HepG2 (cell line): Measurements from ENCODE around the gene NTRK2. TPM values are rescaled to one million over a fixed set of nuclear protein-coding genes. Genes with fewer than 3 reads are reported as not detected.

Experiments
- ATAC-seq: fragments of 200-7000 bp; cut with Tn5 transposase; 3 replicates; pipeline ENCODE4 v1.9.1; 2020; ENCODE audit warnings: mild to moderate bottlenecking, moderate library complexity
- BruUV-seq: library from RNA; stranded (reverse); fragments of 400-500 nt; replicated peaks from 2 replicates; lab custom pipeline; 2021; lab: Mats Ljungman, UMichigan
- CTCF ChIA-PET: fragments of 300-600 bp; formaldehyde crosslinking; extraction: SDS; loops from one replicate; lab custom pipeline; 2021; ENCODE audit warnings: low total read pairs, inconsistent platforms, low intra/inter-chr PET ratio; lab: Yijun Ruan, JAX
- POLR2A ChIA-PET: fragments of 350-600 bp; sonication (Branson Sonifier 250); formaldehyde crosslinking; loops from one replicate; lab custom pipeline; 2020; ENCODE audit warnings: antibody characterized with exemption, inconsistent platforms; lab: Yijun Ruan, JAX
- DNase-seq: peaks from one replicate; pipeline ENCODE4 v3.0.0-alpha.2; 2015; ENCODE audit warnings: low spot score
- FAIRE-seq: peaks from 3 replicates; lab custom pipeline; 2011; peaks lifted over from hg19 to GRCh38; lab: Jason Lieb, UNC
- H2AFZ ChIP-seq: one replicate; pipeline ENCODE4 v1.6.1; 2011; ENCODE audit warnings: low read length, inconsistent platforms
- H3K27ac ChIP-seq: fragments of 300-600 bp; 3 replicates; pipeline ENCODE4 v1.8.0; 2011; ENCODE audit warnings: mixed run types, mild to moderate bottlenecking, mixed read lengths, low read length, inconsistent platforms; ENCODE audit not compliant: insufficient read depth; ENCODE audit errors: extremely low read length
- H3K27me3 ChIP-seq, 2 experiments: fragments of 200-600 bp in 1 of 2; 2 replicates in 1 of 2; 3 replicates in 1 of 2; pipeline versions ENCODE4 v1.6.0 to v1.8.0; 2011; ENCODE audit warnings: low read length in 2 of 2, mild to moderate bottlenecking in 2 of 2, moderate library complexity in 2 of 2, inconsistent platforms in 1 of 2; ENCODE audit not compliant: insufficient read depth in 2 of 2, control insufficient read depth in 1 of 2
- H3K36me3 ChIP-seq, 2 experiments: fragments of 200-600 bp in 1 of 2; replicated peaks in 1 of 2; 2 replicates in 1 of 2; 3 replicates in 1 of 2; pipeline versions ENCODE4 v1.5.1 to v1.8.0; 2011; ENCODE audit warnings: low read length in 2 of 2, inconsistent platforms in 1 of 2; ENCODE audit not compliant: insufficient read depth in 2 of 2, control insufficient read depth in 1 of 2
- H3K4me1 ChIP-seq: 2 replicates; pipeline ENCODE4 v1.5.1; 2012; ENCODE audit warnings: low read length, inconsistent platforms; ENCODE audit not compliant: insufficient read depth
- H3K4me2 ChIP-seq: 2 replicates; pipeline ENCODE4 v1.6.0; 2011; ENCODE audit warnings: low read depth, low read length, inconsistent platforms
- H3K4me3 ChIP-seq, 3 experiments: fragments of 200-600 bp in 1 of 3; sonication (generic), shearing (Covaris generic) in 1 of 3; replicated peaks in 1 of 3; 2 replicates each; pipeline ENCODE4 v1.5.1; 2011 to 2016; ENCODE audit warnings: low read length in 3 of 3, inconsistent platforms in 2 of 3, low read depth in 2 of 3, mild to moderate bottlenecking in 2 of 3, control low read depth in 1 of 3, mixed read lengths in 1 of 3; ENCODE audit not compliant: insufficient read depth in 1 of 3
- H3K79me2 ChIP-seq: one replicate; pipeline ENCODE4 v1.6.1; 2011; ENCODE audit warnings: low read length, inconsistent platforms; ENCODE audit not compliant: insufficient read depth
- H3K9ac ChIP-seq: 2 replicates; pipeline ENCODE4 v1.6.0; 2011; ENCODE audit warnings: mild to moderate bottlenecking, low read depth, low read length, inconsistent platforms; ENCODE audit not compliant: insufficient read depth
- H3K9me3 ChIP-seq: 2 replicates; pipeline ENCODE4 v1.5.1; 2012; ENCODE audit warnings: mild to moderate bottlenecking, low read length
- H4K20me1 ChIP-seq: 2 replicates; pipeline ENCODE4 v1.6.0; 2011; ENCODE audit warnings: inconsistent platforms, mild to moderate bottlenecking, low read length, moderate library complexity; ENCODE audit not compliant: insufficient read depth
- ARNTL ChIP-seq: sonication (generic); formaldehyde crosslinking; IDR thresholded peaks from 2 replicates; pipeline ENCODE4 v1.4.0; 2020; ENCODE audit warnings: mild to moderate bottlenecking, missing genetic modification reagents
- ISL2 ChIP-seq: sonication (generic); formaldehyde crosslinking; IDR thresholded peaks from 2 replicates; pipeline ENCODE4 v1.5.0; 2020; ENCODE audit warnings: missing genetic modification reagents
- KDM6A ChIP-seq: IDR thresholded peaks from 2 replicates; pipeline ENCODE4 v1.6.1; 2016; ENCODE audit warnings: low read depth
- MAF1 ChIP-seq: sonication (generic); formaldehyde crosslinking; IDR thresholded peaks from 2 replicates; pipeline ENCODE4 v1.5.0; 2020; ENCODE audit warnings: missing genetic modification reagents, borderline replicate concordance
- MYPOP ChIP-seq: sonication (generic); formaldehyde crosslinking; IDR thresholded peaks from 2 replicates; pipeline ENCODE4 v1.8.1; 2023; ENCODE audit warnings: mild to moderate bottlenecking, moderate library complexity, missing genetic modification reagents
- NCOR1 ChIP-seq: fragments of 200-600 bp; sonication (generic); IDR thresholded peaks from 2 replicates; pipeline ENCODE4 v1.7.0; 2017; ENCODE audit warnings: antibody characterized with exemption, low read length, borderline replicate concordance
- NFE2L1 ChIP-seq: sonication (generic); formaldehyde crosslinking; IDR thresholded peaks from 2 replicates; pipeline ENCODE4 v1.4.0; 2020; ENCODE audit warnings: missing genetic modification reagents, mild to moderate bottlenecking, borderline replicate concordance
- NFYB ChIP-seq: sonication (generic); formaldehyde crosslinking; IDR thresholded peaks from 2 replicates; pipeline ENCODE4 v1.4.0; 2020; ENCODE audit warnings: missing genetic modification reagents
- NR1H2 ChIP-seq: sonication (generic); formaldehyde crosslinking; IDR thresholded peaks from 2 replicates; pipeline ENCODE4 v1.8.1; 2022; ENCODE audit warnings: low read depth, missing genetic modification reagents, borderline replicate concordance
- POGZ ChIP-seq: sonication (generic); formaldehyde crosslinking; IDR thresholded peaks from 2 replicates; pipeline ENCODE4 v1.4.0; 2020; ENCODE audit warnings: mild to moderate bottlenecking, missing genetic modification reagents
- SNRNP70 ChIP-seq: fragments of 200-400 bp; formaldehyde crosslinking; IDR thresholded peaks from 2 replicates; pipeline ENCODE4 v1.6.1; 2017; ENCODE audit warnings: mild to moderate bottlenecking, low read depth, low read length, moderate library complexity
- SP2 ChIP-seq: sonication (generic); formaldehyde crosslinking; IDR thresholded peaks from 2 replicates; pipeline ENCODE4 v1.5.1; 2020; ENCODE audit warnings: mild to moderate bottlenecking, missing genetic modification reagents
- SRF ChIP-seq: IDR thresholded peaks from 2 replicates; pipeline ENCODE4 v1.6.1; 2011; ENCODE audit warnings: mild to moderate bottlenecking, low read depth, low read length, moderate library complexity
- STAG1 ChIP-seq: sonication (generic); formaldehyde crosslinking; IDR thresholded peaks from 2 replicates; pipeline ENCODE4 v1.4.0; 2020; ENCODE audit warnings: missing genetic modification reagents
- ZNF121 ChIP-seq: sonication (generic); formaldehyde crosslinking; IDR thresholded peaks from 2 replicates; pipeline ENCODE4 v1.5.0; 2020; ENCODE audit warnings: mild to moderate bottlenecking, missing genetic modification reagents
- ZNF205 ChIP-seq: IDR thresholded peaks from 2 replicates; pipeline ENCODE4 v1.6.1; 2018; ENCODE audit warnings: missing biosample characterization, missing genetic modification reagents
- ZNF282 ChIP-seq: fragments of 450-650 bp; IDR thresholded peaks from 2 replicates; pipeline ENCODE4 v1.6.1; 2018; ENCODE audit not compliant: partially characterized antibody
- ZNF576 ChIP-seq: sonication (generic); formaldehyde crosslinking; IDR thresholded peaks from 2 replicates; pipeline ENCODE4 v1.4.0; 2020; ENCODE audit warnings: mild to moderate bottlenecking, missing genetic modification reagents
- WGBS: methylation state at CpG from one replicate; pipeline ENCODE4 v1.1.6; 2017; ENCODE audit warnings: low lambda C conversion rate; 5-methylcytosine and 5-hydroxymethylcytosine counted together
- in situ Hi-C: cut with HindIII; loops from 2 replicates; pipeline ENCODE4 v1.10.0; 2017; ENCODE audit warnings: low pct_unique_long_range_greater_than_20kb; ENCODE audit not compliant: extremely low pct_ligation_motif_present
- intact Hi-C: fragments of 100-400 bp; cut with micrococcal nuclease; formaldehyde crosslinking; loops from one replicate; pipeline ENCODE4 v1.10.0; 2022; ENCODE audit not compliant: unreplicated experiment
- polyA plus RNA-seq, 8 experiments: library from polyadenylated mRNA; depleted of rRNA in 3 of 8; stranded (reverse) in 7 of 8; unstranded in 1 of 8; fragments of >200 nt; fragmentation: Illumina TruSeq in 4 of 8; extraction: Trizol in 4 of 8; gene quantifications; 2 replicates each; pipeline versions ENCODE4 v1.2.1 to v1.2.3, GENCODE V29; 2011 to 2016; ENCODE audit warnings: low read depth in 4 of 8, missing spikeins in 1 of 8, mixed read lengths in 1 of 8; ENCODE audit not compliant: insufficient read depth in 1 of 8
- total RNA-seq, 5 experiments: library from RNA; depleted of rRNA; stranded (reverse); fragments of >200 nt; fragmentation: Illumina TruSeq; extraction: Trizol; gene quantifications; 2 replicates each; pipeline ENCODE4 v1.2.3, GENCODE V29; 2016; ENCODE audit warnings: low read depth in 1 of 5
- TF ChIP-seq, protein P1 (sequence below): IDR thresholded peaks from 2 replicates; pipeline ENCODE4 v1.6.1; 2012; ENCODE audit warnings: low read length, improper control_type of control experiment

The NTRK2 gene
- total and polyA plus RNA-seq, 2 of the 13 experiments (the other 11 are each of a cell fraction or from before 2014, with no cell fraction given), result not detected

DNA sequence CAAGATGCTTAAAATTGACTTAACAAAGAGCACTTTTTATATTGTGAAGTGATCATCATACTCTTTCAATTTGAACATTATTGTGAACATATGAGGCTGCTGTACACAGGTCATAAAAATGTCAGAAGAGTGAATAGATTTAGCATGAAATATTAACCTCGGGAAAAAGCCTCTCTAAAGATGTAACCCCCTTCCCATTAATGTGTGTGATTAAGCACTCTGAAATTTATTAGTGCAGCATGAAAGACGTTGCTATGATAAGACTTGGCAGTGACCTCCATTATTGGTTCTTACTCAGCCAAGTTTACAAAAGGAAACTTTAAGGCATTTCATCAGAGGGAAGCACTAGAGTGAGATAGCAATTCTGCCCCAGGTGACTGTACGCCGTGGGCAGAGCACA lies 326.5 kb downstream of the NTRK2 start:
- no peaks in the 10 kb centered on the region for H3K4me1 ChIP-seq
- H4K20me1 ChIP-seq, result no peaks in the 10 kb centered on the region
- no peak for ATAC-seq
- no peak for FAIRE-seq
- H3K4me2 ChIP-seq, result no peak overlapping the region
- H3K27me3 ChIP-seq, result no peaks in the 10 kb centered on the region
- no peak overlapping the region for H2AFZ ChIP-seq
- in situ Hi-C loops (no loop called here), intact Hi-C loops (no loop called here)
- no peak overlapping the region for H3K27ac ChIP-seq
- WGBS, result 0% methylated on average over 2 of the region's 4 CpGs
- no peak for DNase-seq
- H3K79me2 ChIP-seq, result no peaks in the 10 kb centered on the region
- BruUV-seq, result no TSS peak
- peaks cover 5% of the 10 kb centered on the region for H3K9me3 ChIP-seq
- TF ChIP-seq STAG1 (CRISPR knock-in tag) (no peak), NFE2L1 (CRISPR knock-in tag) (no peak), NR1H2 (CRISPR knock-in tag) (no peak), ZNF576 (CRISPR knock-in tag) (no peak), POGZ (CRISPR knock-in tag) (no peak), ARNTL (CRISPR knock-in tag) (no peak), SP2 (CRISPR knock-in tag) (no peak), SRF (no peak), MAF1 (CRISPR knock-in tag) (no peak), ISL2 (CRISPR knock-in tag) (no peak), ZNF282 (no peak), KDM6A (CRISPR knock-in tag) (no peak), ZNF121 (no peak), MYPOP (no peak), ZNF205 (CRISPR knock-in tag) (no peak), SNRNP70 (no peak), NFYB (no peak), NCOR1 (no peak)
- TF ChIP-seq, protein P1, sequence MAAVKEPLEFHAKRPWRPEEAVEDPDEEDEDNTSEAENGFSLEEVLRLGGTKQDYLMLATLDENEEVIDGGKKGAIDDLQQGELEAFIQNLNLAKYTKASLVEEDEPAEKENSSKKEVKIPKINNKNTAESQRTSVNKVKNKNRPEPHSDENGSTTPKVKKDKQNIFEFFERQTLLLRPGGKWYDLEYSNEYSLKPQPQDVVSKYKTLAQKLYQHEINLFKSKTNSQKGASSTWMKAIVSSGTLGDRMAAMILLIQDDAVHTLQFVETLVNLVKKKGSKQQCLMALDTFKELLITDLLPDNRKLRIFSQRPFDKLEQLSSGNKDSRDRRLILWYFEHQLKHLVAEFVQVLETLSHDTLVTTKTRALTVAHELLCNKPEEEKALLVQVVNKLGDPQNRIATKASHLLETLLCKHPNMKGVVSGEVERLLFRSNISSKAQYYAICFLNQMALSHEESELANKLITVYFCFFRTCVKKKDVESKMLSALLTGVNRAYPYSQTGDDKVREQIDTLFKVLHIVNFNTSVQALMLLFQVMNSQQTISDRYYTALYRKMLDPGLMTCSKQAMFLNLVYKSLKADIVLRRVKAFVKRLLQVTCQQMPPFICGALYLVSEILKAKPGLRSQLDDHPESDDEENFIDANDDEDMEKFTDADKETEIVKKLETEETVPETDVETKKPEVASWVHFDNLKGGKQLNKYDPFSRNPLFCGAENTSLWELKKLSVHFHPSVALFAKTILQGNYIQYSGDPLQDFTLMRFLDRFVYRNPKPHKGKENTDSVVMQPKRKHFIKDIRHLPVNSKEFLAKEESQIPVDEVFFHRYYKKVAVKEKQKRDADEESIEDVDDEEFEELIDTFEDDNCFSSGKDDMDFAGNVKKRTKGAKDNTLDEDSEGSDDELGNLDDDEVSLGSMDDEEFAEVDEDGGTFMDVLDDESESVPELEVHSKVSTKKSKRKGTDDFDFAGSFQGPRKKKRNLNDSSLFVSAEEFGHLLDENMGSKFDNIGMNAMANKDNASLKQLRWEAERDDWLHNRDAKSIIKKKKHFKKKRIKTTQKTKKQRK, result no peak
- TF ChIP-seq, all 625 proteins: peak for 0
- CTCF ChIA-PET, result no interaction called here
- Histone ChIP-seq H3K9ac (no peak overlapping the region), H3K4me3 (no peak overlapping the region), H3K36me3 (no peaks in the 10 kb centered on the region)
- POLR2A ChIA-PET, result no interaction called here
